Liver (tissue), 9 donors: Measurements from ENCODE around the gene CATSPER3. TPM values are rescaled to one million over a fixed set of nuclear protein-coding genes. Genes with fewer than 3 reads are reported as not detected.

Experiments
- DNase-seq: peaks from one replicate; pipeline ENCODE4 v3.0.0-alpha.2; 2017; ENCODE audit warnings: low spot score
- H3K27ac ChIP-seq, 2 donors: one replicate each; pipeline ENCODE4 v1.7.0; 2013; ENCODE audit warnings: inconsistent platforms in 2 of 2, low read length in 2 of 2, control low read depth in 1 of 2, low read depth in 1 of 2, mild to moderate bottlenecking in 1 of 2
- H3K27me3 ChIP-seq, 4 donors: one replicate each; pipeline versions ENCODE4 v1.6.1 to v1.7.0; 2013; ENCODE audit warnings: low read length in 3 of 4, inconsistent platforms in 1 of 4, mild to moderate bottlenecking in 1 of 4, moderate library complexity in 1 of 4; ENCODE audit not compliant: control insufficient read depth in 4 of 4, insufficient read depth in 4 of 4
- H3K36me3 ChIP-seq, 4 donors: one replicate each; pipeline versions ENCODE4 v1.6.1 to v1.7.0; 2013; ENCODE audit warnings: low read length in 3 of 4, mild to moderate bottlenecking in 3 of 4, low read depth in 1 of 4, moderate library complexity in 1 of 4; ENCODE audit not compliant: control insufficient read depth in 4 of 4, insufficient read depth in 3 of 4
- H3K4me1 ChIP-seq, 4 donors: one replicate each; pipeline versions ENCODE4 v1.6.1 to v1.7.0; 2013; ENCODE audit warnings: low read length in 3 of 4, mild to moderate bottlenecking in 3 of 4, moderate library complexity in 1 of 4; ENCODE audit not compliant: control insufficient read depth in 4 of 4, insufficient read depth in 4 of 4
- H3K4me3 ChIP-seq, 3 donors: one replicate each; pipeline versions ENCODE4 v1.6.1 to v1.7.0; 2013; ENCODE audit warnings: low read length in 3 of 3, control low read depth in 1 of 3, low read depth in 1 of 3, mild to moderate bottlenecking in 1 of 3
- H3K9ac ChIP-seq, 2 donors: one replicate each; pipeline ENCODE4 v1.7.0; 2013; ENCODE audit warnings: low read length in 2 of 2, mild to moderate bottlenecking in 2 of 2, moderate library complexity in 2 of 2, control low read depth in 1 of 2, low read depth in 1 of 2
- H3K9me3 ChIP-seq, 4 donors: one replicate each; pipeline versions ENCODE4 v1.6.1 to v1.7.0; 2013; ENCODE audit warnings: low read length in 3 of 4; ENCODE audit not compliant: control insufficient read depth in 4 of 4
- EGR1 ChIP-seq, 2 donors: IDR thresholded peaks; 2 replicates each; pipeline ENCODE4 v1.6.1; 2016 to 2018; ENCODE audit warnings: antibody characterized with exemption in 2 of 2, low read depth in 2 of 2
- FOXA1 ChIP-seq: IDR thresholded peaks from 2 replicates; pipeline ENCODE4 v1.6.1; 2016; ENCODE audit warnings: antibody characterized with exemption
- FOXA2 ChIP-seq: IDR thresholded peaks from 2 replicates; pipeline ENCODE4 v1.6.1; 2016; ENCODE audit warnings: antibody characterized with exemption
- GABPA ChIP-seq, 2 donors: IDR thresholded peaks in 1 of 2; conservative IDR thresholded peaks in 1 of 2; 2 replicates each; pipeline ENCODE4 v1.6.1; 2016; ENCODE audit warnings: antibody characterized with exemption in 2 of 2, mild to moderate bottlenecking in 1 of 2, moderate library complexity in 1 of 2
- HNF4A ChIP-seq, 2 donors: conservative IDR thresholded peaks; 2 replicates each; pipeline ENCODE4 v1.6.1; 2016; ENCODE audit warnings: antibody characterized with exemption in 2 of 2, mild to moderate bottlenecking in 2 of 2
- HNF4G ChIP-seq: IDR thresholded peaks from 2 replicates; pipeline ENCODE4 v1.6.1; 2016; ENCODE audit warnings: antibody characterized with exemption
- JUND ChIP-seq, 2 donors: IDR thresholded peaks; 2 replicates each; pipeline ENCODE4 v1.6.1; 2016; ENCODE audit warnings: antibody characterized with exemption in 2 of 2
- NR2F2 ChIP-seq: IDR thresholded peaks from 2 replicates; pipeline ENCODE4 v1.6.1; 2016; ENCODE audit warnings: antibody characterized with exemption
- RAD21 ChIP-seq, 2 donors: IDR thresholded peaks; 2 replicates each; pipeline ENCODE4 v1.6.1; 2016; ENCODE audit warnings: antibody characterized with exemption in 2 of 2, mild to moderate bottlenecking in 2 of 2
- RXRA ChIP-seq, 2 donors: IDR thresholded peaks; 2 replicates each; pipeline ENCODE4 v1.6.1; 2017 to 2018; ENCODE audit warnings: antibody characterized with exemption in 2 of 2, mild to moderate bottlenecking in 1 of 2
- SP1 ChIP-seq: IDR thresholded peaks from 2 replicates; pipeline ENCODE4 v1.6.1; 2018; ENCODE audit warnings: antibody characterized with exemption, mild to moderate bottlenecking
- TAF1 ChIP-seq: conservative IDR thresholded peaks from 2 replicates; pipeline ENCODE4 v1.6.1; 2016; ENCODE audit warnings: antibody characterized with exemption, mild to moderate bottlenecking
- WGBS: extraction: QIAGEN DNeasy Blood & Tissue Kit; methylation state at CpG from one replicate; pipeline ENCODE4 v1.1.7; 2013; 5-methylcytosine and 5-hydroxymethylcytosine counted together
- polyA plus RNA-seq, 2 donors: library from polyadenylated mRNA; stranded (reverse) in 1 of 2; unstranded in 1 of 2; fragments of 200-250 nt in 1 of 2; fragments of >200 nt in 1 of 2; fragmentation: Nextera tagmentation in 1 of 2; extraction: Ambion mirVana in 1 of 2; gene quantifications; one replicate each; pipeline versions ENCODE4 v1.2.1 to v1.2.3, GENCODE V29; 2013 to 2015
- total RNA-seq, 2 donors: library from RNA; depleted of rRNA; stranded (reverse); fragments of >200 nt; gene quantifications; one replicate each; pipeline ENCODE4 v1.2.3, GENCODE V29; 2014
- TF ChIP-seq, protein P1 (sequence below): IDR thresholded peaks from 2 replicates; pipeline ENCODE4 v1.6.1; 2016; ENCODE audit warnings: antibody characterized with exemption, mild to moderate bottlenecking
- TF ChIP-seq, protein P2 (sequence below): IDR thresholded peaks from 2 replicates; pipeline ENCODE4 v1.6.1; 2016; ENCODE audit warnings: antibody characterized with exemption
- TF ChIP-seq, protein P3 (sequence below): IDR thresholded peaks from 2 replicates; pipeline ENCODE4 v1.6.1; 2016; ENCODE audit warnings: antibody characterized with exemption
- TF ChIP-seq, protein P4 (sequence below): fragments of 150-350 bp; IDR thresholded peaks from 2 replicates; pipeline ENCODE4 v1.5.1; 2017; ENCODE audit warnings: improper control_type of control experiment, low read depth, low read length; ENCODE audit not compliant: missing input control
- TF ChIP-seq, protein P5 (sequence below): IDR thresholded peaks from 2 replicates; pipeline ENCODE4 v1.6.1; 2016; ENCODE audit warnings: antibody characterized with exemption
- donor health status: healthy.
- donor health status: healthy.
- donor health status: healthy.
- donor health status: healthy.
- donor health status: healthy.

CATSPER3 gene
- total and polyA plus RNA-seq, 4 donors, result 0.28 to 0.37 (median 0.34) TPM

DNA sequence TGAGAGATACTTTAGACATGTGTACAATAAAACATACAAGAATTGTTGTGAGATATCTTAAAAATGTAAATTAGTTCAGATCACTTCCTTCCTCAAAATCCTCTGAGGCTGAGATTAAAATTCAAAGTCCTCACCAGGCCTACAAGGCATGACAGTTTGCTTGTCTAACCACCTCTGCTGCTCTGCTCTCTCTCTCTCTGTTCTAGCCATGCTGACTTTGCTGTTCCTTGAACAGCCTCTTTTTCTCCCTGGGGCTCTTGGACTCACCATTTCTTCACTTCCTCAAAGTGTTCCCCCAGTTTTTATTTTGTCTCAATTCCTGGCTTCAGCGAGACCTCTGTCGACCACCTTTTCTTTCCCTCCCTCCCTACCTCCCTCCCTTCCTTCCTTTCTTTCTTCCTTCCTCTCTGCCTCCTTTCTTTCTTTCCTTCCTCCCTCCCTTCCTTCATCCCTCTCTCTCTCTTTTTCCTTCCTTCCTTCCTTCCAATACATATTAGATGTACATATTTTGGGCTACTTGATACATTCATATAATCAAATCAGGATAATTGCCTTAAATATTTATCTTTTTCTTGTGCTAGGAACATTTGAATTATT, 27.0 kb downstream of the CATSPER3 start:
- no peak overlapping the region for H3K9ac ChIP-seq
- no peaks in the 10 kb centered on the region for H3K4me1 ChIP-seq
- H3K27me3 ChIP-seq, result no peaks in the 10 kb centered on the region
- 79% methylated on average over 2 of the region's 2 CpGs for WGBS
- no peak overlapping the region for H3K27ac ChIP-seq
- TF ChIP-seq, protein P1, sequence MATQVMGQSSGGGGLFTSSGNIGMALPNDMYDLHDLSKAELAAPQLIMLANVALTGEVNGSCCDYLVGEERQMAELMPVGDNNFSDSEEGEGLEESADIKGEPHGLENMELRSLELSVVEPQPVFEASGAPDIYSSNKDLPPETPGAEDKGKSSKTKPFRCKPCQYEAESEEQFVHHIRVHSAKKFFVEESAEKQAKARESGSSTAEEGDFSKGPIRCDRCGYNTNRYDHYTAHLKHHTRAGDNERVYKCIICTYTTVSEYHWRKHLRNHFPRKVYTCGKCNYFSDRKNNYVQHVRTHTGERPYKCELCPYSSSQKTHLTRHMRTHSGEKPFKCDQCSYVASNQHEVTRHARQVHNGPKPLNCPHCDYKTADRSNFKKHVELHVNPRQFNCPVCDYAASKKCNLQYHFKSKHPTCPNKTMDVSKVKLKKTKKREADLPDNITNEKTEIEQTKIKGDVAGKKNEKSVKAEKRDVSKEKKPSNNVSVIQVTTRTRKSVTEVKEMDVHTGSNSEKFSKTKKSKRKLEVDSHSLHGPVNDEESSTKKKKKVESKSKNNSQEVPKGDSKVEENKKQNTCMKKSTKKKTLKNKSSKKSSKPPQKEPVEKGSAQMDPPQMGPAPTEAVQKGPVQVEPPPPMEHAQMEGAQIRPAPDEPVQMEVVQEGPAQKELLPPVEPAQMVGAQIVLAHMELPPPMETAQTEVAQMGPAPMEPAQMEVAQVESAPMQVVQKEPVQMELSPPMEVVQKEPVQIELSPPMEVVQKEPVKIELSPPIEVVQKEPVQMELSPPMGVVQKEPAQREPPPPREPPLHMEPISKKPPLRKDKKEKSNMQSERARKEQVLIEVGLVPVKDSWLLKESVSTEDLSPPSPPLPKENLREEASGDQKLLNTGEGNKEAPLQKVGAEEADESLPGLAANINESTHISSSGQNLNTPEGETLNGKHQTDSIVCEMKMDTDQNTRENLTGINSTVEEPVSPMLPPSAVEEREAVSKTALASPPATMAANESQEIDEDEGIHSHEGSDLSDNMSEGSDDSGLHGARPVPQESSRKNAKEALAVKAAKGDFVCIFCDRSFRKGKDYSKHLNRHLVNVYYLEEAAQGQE, result no peak
- TF ChIP-seq RXRA (IDR thresholded peaks at IDR 0.05) (no peak), FOXA1 (no peak), TAF1 (no peak), GABPA (IDR thresholded peaks at IDR 0.05 in 1 of 2, conservative IDR thresholded peaks at IDR 0.05 in 1 of 2) (no peak), RAD21 (IDR thresholded peaks at IDR 0.05) (no peak), HNF4A (conservative IDR thresholded peaks at IDR 0.05) (no peak), JUND (IDR thresholded peaks at IDR 0.05) (no peak), HNF4G (no peak), NR2F2 (no peak), SP1 (no peak), EGR1 (IDR thresholded peaks at IDR 0.05; ENCODE audit: low read depth in 2 of 2) (no peak), FOXA2 (no peak)
- TF ChIP-seq, protein P2, sequence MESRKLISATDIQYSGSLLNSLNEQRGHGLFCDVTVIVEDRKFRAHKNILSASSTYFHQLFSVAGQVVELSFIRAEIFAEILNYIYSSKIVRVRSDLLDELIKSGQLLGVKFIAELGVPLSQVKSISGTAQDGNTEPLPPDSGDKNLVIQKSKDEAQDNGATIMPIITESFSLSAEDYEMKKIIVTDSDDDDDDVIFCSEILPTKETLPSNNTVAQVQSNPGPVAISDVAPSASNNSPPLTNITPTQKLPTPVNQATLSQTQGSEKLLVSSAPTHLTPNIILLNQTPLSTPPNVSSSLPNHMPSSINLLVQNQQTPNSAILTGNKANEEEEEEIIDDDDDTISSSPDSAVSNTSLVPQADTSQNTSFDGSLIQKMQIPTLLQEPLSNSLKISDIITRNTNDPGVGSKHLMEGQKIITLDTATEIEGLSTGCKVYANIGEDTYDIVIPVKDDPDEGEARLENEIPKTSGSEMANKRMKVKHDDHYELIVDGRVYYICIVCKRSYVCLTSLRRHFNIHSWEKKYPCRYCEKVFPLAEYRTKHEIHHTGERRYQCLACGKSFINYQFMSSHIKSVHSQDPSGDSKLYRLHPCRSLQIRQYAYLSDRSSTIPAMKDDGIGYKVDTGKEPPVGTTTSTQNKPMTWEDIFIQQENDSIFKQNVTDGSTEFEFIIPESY, result no peak
- TF ChIP-seq, protein P3, sequence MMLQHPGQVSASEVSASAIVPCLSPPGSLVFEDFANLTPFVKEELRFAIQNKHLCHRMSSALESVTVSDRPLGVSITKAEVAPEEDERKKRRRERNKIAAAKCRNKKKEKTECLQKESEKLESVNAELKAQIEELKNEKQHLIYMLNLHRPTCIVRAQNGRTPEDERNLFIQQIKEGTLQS, result no peak
- TF ChIP-seq, protein P4, sequence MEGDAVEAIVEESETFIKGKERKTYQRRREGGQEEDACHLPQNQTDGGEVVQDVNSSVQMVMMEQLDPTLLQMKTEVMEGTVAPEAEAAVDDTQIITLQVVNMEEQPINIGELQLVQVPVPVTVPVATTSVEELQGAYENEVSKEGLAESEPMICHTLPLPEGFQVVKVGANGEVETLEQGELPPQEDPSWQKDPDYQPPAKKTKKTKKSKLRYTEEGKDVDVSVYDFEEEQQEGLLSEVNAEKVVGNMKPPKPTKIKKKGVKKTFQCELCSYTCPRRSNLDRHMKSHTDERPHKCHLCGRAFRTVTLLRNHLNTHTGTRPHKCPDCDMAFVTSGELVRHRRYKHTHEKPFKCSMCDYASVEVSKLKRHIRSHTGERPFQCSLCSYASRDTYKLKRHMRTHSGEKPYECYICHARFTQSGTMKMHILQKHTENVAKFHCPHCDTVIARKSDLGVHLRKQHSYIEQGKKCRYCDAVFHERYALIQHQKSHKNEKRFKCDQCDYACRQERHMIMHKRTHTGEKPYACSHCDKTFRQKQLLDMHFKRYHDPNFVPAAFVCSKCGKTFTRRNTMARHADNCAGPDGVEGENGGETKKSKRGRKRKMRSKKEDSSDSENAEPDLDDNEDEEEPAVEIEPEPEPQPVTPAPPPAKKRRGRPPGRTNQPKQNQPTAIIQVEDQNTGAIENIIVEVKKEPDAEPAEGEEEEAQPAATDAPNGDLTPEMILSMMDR, result no peak
- TF ChIP-seq, protein P5, sequence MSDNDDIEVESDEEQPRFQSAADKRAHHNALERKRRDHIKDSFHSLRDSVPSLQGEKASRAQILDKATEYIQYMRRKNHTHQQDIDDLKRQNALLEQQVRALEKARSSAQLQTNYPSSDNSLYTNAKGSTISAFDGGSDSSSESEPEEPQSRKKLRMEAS, result no peak
- no peaks in the 10 kb centered on the region for H3K9me3 ChIP-seq
- no peaks in the 10 kb centered on the region for H3K36me3 ChIP-seq
- no peak for DNase-seq
- no peak overlapping the region for H3K4me3 ChIP-seq
